ENCODE measurements around the gene ASAH2B. TPM values are rescaled to one million over a fixed set of nuclear protein-coding genes. Genes with fewer than 3 reads are reported as not detected.
A peak's percentile ranks its signal among the peaks of the same experiment; 100 is the strongest.
"Not testable (repeated sequence)": the region's sequence is repeated elsewhere in the genome, so short reads cannot be mapped to it uniquely, and the experiment has no call there.

The ASAH2B gene
- total RNA-seq: 1.1 TPM
- polyA plus RNA-seq: 2.8 TPM
- long read RNA-seq, donor 1: 0 reads
- long read RNA-seq, donor 2: 0 reads
- long read RNA-seq, donor 3, full-length matches to known transcripts: 3 of 3 reads
- long read RNA-seq, donor 3, partial matches to known transcripts: 0 of 3 reads
- long read RNA-seq, donor 3, other reads (novel, unspliced or antisense): 0 of 3 reads
- long read RNA-seq, donor 4: 0 reads
- long read RNA-seq, donor 5, full-length matches to known transcripts: 2 of 2 reads
- long read RNA-seq, donor 5, partial matches to known transcripts: 0 of 2 reads
- long read RNA-seq, donor 5, other reads (novel, unspliced or antisense): 0 of 2 reads
- long read RNA-seq, donor 6, partial matches to known transcripts: 0 of 2 reads
- long read RNA-seq, donor 6, other reads (novel, unspliced or antisense): 0 of 2 reads
- long read RNA-seq, donor 7: 0 reads
- long read RNA-seq, donor 8, full-length matches to known transcripts: 1 of 1 reads
- long read RNA-seq, donor 8, partial matches to known transcripts: 0 of 1 reads
- long read RNA-seq, donor 8, other reads (novel, unspliced or antisense): 0 of 1 reads
- long read RNA-seq, donor 9: 0 reads
- long read RNA-seq, donor 10, partial matches to known transcripts: 0 of 1 reads
- long read RNA-seq, donor 10, other reads (novel, unspliced or antisense): 0 of 1 reads

- Histone ChIP-seq H3K27ac (ENCODE audit: low read depth in 1 of 2, low read length in 1 of 2) (peak within 1 kb of the TSS; percentile 45 to 60), H3K9me3 (ENCODE audit: control insufficient read depth in 2 of 2, insufficient read depth in 1 of 2, low read length in 1 of 2) (no peaks in the 10 kb centered on the region), H3K4me1 (ENCODE audit: control insufficient read depth in 2 of 2, insufficient read depth in 2 of 2, low read length in 2 of 2) (peaks cover 0 to 6% of the 10 kb centered on the region in 2 donors), H3K4me3 (ENCODE audit: low read length in 2 of 2) (peak within 1 kb of the TSS; percentile 76 to 84), H3K36me3 (ENCODE audit: control insufficient read depth in 2 of 2, insufficient read depth in 2 of 2, low read length in 1 of 2) (no peaks in the 10 kb centered on the region), H3K27me3 (ENCODE audit: control insufficient read depth in 2 of 2, insufficient read depth in 1 of 2, low read length in 1 of 2) (no peaks in the 10 kb centered on the region)
- DNase-seq (ENCODE audit: low read depth in 6 of 9, low spot score in 9 of 9): peak; percentile 33 to 85 (median 57)
- 1% methylated on average over 62 of the region's 62 CpGs for WGBS
Measured at GRCh38 chr10:50739618-50740292, at the start of gene ASAH2B. Gene ASAH2B, plus strand, starts transcription at chr10:50739936. Its CDS starts 5,195 bp downstream, at chr10:50745131.

- H3K36me3 ChIP-seq (ENCODE audit: control insufficient read depth in 2 of 2, insufficient read depth in 2 of 2, low read length in 1 of 2); H3K27ac ChIP-seq (ENCODE audit: low read depth in 1 of 2, low read length in 1 of 2); H3K4me3 ChIP-seq (ENCODE audit: low read length in 2 of 2); DNase-seq (ENCODE audit: low read depth in 6 of 9, low spot score in 9 of 9); H3K4me1 ChIP-seq (ENCODE audit: control insufficient read depth in 2 of 2, insufficient read depth in 2 of 2, low read length in 2 of 2); H3K9me3 ChIP-seq (ENCODE audit: control insufficient read depth in 2 of 2, insufficient read depth in 1 of 2, low read length in 1 of 2); H3K27me3 ChIP-seq (ENCODE audit: control insufficient read depth in 2 of 2, insufficient read depth in 1 of 2, low read length in 1 of 2): not testable (repeated sequence)
- WGBS: no CpG with 5 or more reads among the region's 4 CpGs
Measured at GRCh38 chr10:50697819-50698218, 41.9 kb upstream of the ASAH2B start.

- 91% methylated on average over 3 of the region's 5 CpGs for WGBS
- not testable (repeated sequence) for H3K9me3 ChIP-seq (ENCODE audit: control insufficient read depth in 2 of 2, insufficient read depth in 1 of 2, low read length in 1 of 2)
Measured at GRCh38 chr10:50701947-50702346, 37.8 kb upstream of the ASAH2B start.

GRCh38 chr10:50702997-50703396 is 36.7 kb upstream of the ASAH2B start:
- not testable (repeated sequence) for DNase-seq (ENCODE audit: low read depth in 6 of 9, low spot score in 9 of 9); H3K4me1 ChIP-seq (ENCODE audit: control insufficient read depth in 2 of 2, insufficient read depth in 2 of 2, low read length in 2 of 2); H3K36me3 ChIP-seq (ENCODE audit: control insufficient read depth in 2 of 2, insufficient read depth in 2 of 2, low read length in 1 of 2); H3K9me3 ChIP-seq (ENCODE audit: control insufficient read depth in 2 of 2, insufficient read depth in 1 of 2, low read length in 1 of 2); H3K27me3 ChIP-seq (ENCODE audit: control insufficient read depth in 2 of 2, insufficient read depth in 1 of 2, low read length in 1 of 2); H3K27ac ChIP-seq (ENCODE audit: low read depth in 1 of 2, low read length in 1 of 2); H3K4me3 ChIP-seq (ENCODE audit: low read length in 2 of 2)
- WGBS: 89% methylated on average over 5 of the region's 7 CpGs

More at GRCh38 chr10:50701947-50702346, 37.8 kb upstream of the ASAH2B start:
- DNase-seq (ENCODE audit: low read depth in 6 of 9, low spot score in 9 of 9); H3K36me3 ChIP-seq (ENCODE audit: control insufficient read depth in 2 of 2, insufficient read depth in 2 of 2, low read length in 1 of 2); H3K27me3 ChIP-seq (ENCODE audit: control insufficient read depth in 2 of 2, insufficient read depth in 1 of 2, low read length in 1 of 2); H3K4me3 ChIP-seq (ENCODE audit: low read length in 2 of 2); H3K27ac ChIP-seq (ENCODE audit: low read depth in 1 of 2, low read length in 1 of 2); H3K4me1 ChIP-seq (ENCODE audit: control insufficient read depth in 2 of 2, insufficient read depth in 2 of 2, low read length in 2 of 2): not testable (repeated sequence)

- WGBS: 86% methylated on average over 5 of the region's 5 CpGs
- not testable (repeated sequence) for H3K27me3 ChIP-seq (ENCODE audit: control insufficient read depth in 2 of 2, insufficient read depth in 1 of 2, low read length in 1 of 2)
Measured at GRCh38 chr10:50704436-50705079, 35.2 kb upstream of the ASAH2B start.

GRCh38 chr10:50706006-50706405 is 33.7 kb upstream of the ASAH2B start:
- DNase-seq (ENCODE audit: low read depth in 6 of 9, low spot score in 9 of 9); H3K9me3 ChIP-seq (ENCODE audit: control insufficient read depth in 2 of 2, insufficient read depth in 1 of 2, low read length in 1 of 2); H3K36me3 ChIP-seq (ENCODE audit: control insufficient read depth in 2 of 2, insufficient read depth in 2 of 2, low read length in 1 of 2); H3K27ac ChIP-seq (ENCODE audit: low read depth in 1 of 2, low read length in 1 of 2); H3K27me3 ChIP-seq (ENCODE audit: control insufficient read depth in 2 of 2, insufficient read depth in 1 of 2, low read length in 1 of 2); H3K4me3 ChIP-seq (ENCODE audit: low read length in 2 of 2); H3K4me1 ChIP-seq (ENCODE audit: control insufficient read depth in 2 of 2, insufficient read depth in 2 of 2, low read length in 2 of 2): not testable (repeated sequence)
- WGBS: 97% methylated on average over 1 of the region's 1 CpG

More at GRCh38 chr10:50704436-50705079, 35.2 kb upstream of the ASAH2B start:
- H3K9me3 ChIP-seq (ENCODE audit: control insufficient read depth in 2 of 2, insufficient read depth in 1 of 2, low read length in 1 of 2); H3K27ac ChIP-seq (ENCODE audit: low read depth in 1 of 2, low read length in 1 of 2); H3K36me3 ChIP-seq (ENCODE audit: control insufficient read depth in 2 of 2, insufficient read depth in 2 of 2, low read length in 1 of 2); H3K4me1 ChIP-seq (ENCODE audit: control insufficient read depth in 2 of 2, insufficient read depth in 2 of 2, low read length in 2 of 2); H3K4me3 ChIP-seq (ENCODE audit: low read length in 2 of 2); DNase-seq (ENCODE audit: low read depth in 6 of 9, low spot score in 9 of 9): not testable (repeated sequence)

- H3K36me3 ChIP-seq (ENCODE audit: control insufficient read depth in 2 of 2, insufficient read depth in 2 of 2, low read length in 1 of 2); DNase-seq (ENCODE audit: low read depth in 6 of 9, low spot score in 9 of 9); H3K27me3 ChIP-seq (ENCODE audit: control insufficient read depth in 2 of 2, insufficient read depth in 1 of 2, low read length in 1 of 2); H3K27ac ChIP-seq (ENCODE audit: low read depth in 1 of 2, low read length in 1 of 2); H3K9me3 ChIP-seq (ENCODE audit: control insufficient read depth in 2 of 2, insufficient read depth in 1 of 2, low read length in 1 of 2); H3K4me1 ChIP-seq (ENCODE audit: control insufficient read depth in 2 of 2, insufficient read depth in 2 of 2, low read length in 2 of 2); H3K4me3 ChIP-seq (ENCODE audit: low read length in 2 of 2): not testable (repeated sequence)
- 97% methylated on average over 12 of the region's 13 CpGs for WGBS
Measured at GRCh38 chr10:50710241-50710640, 29.5 kb upstream of the ASAH2B start.

- H3K9me3 ChIP-seq (ENCODE audit: control insufficient read depth in 2 of 2, insufficient read depth in 1 of 2, low read length in 1 of 2); DNase-seq (ENCODE audit: low read depth in 6 of 9, low spot score in 9 of 9); H3K4me1 ChIP-seq (ENCODE audit: control insufficient read depth in 2 of 2, insufficient read depth in 2 of 2, low read length in 2 of 2); H3K27ac ChIP-seq (ENCODE audit: low read depth in 1 of 2, low read length in 1 of 2); H3K27me3 ChIP-seq (ENCODE audit: control insufficient read depth in 2 of 2, insufficient read depth in 1 of 2, low read length in 1 of 2); H3K4me3 ChIP-seq (ENCODE audit: low read length in 2 of 2); H3K36me3 ChIP-seq (ENCODE audit: control insufficient read depth in 2 of 2, insufficient read depth in 2 of 2, low read length in 1 of 2): not testable (repeated sequence)
- 68% methylated on average over 5 of the region's 5 CpGs for WGBS
Measured at GRCh38 chr10:50723812-50724211, 15.9 kb upstream of the ASAH2B start.

Measured in thymus (tissue), 14 donors.